NAMALWA (cell line): ENCODE measurements around the gene JPH2.

Experiments used
- DNase-seq: peaks from one replicate; pipeline ENCODE4 v3.0.0-alpha.2; 2015; ENCODE audit warnings: low spot score

The JPH2 gene

GRCh38 chr20:44125332-44126127, 61.5 kb downstream of the JPH2 start:
- no peak for DNase-seq

- DNase-seq = no peak
Measured at GRCh38 chr20:44123874-44124535, 63.0 kb downstream of the JPH2 start.

- no peak for DNase-seq
Measured at GRCh38 chr20:44123251-44123650, 63.7 kb downstream of the JPH2 start.

- no peak for DNase-seq
Measured at GRCh38 chr20:44120676-44121425, 66.1 kb downstream of the JPH2 start.

- no peak for DNase-seq
Measured at GRCh38 chr20:44118185-44119033, 68.6 kb downstream of the JPH2 start.

- no peak for DNase-seq
Measured at GRCh38 chr20:44117296-44118184, 69.4 kb downstream of the JPH2 start.

GRCh38 chr20:44115762-44116644, 71.0 kb downstream of the JPH2 start:
- DNase-seq = no peak

GRCh38 chr20:44115181-44115580, 71.8 kb downstream of the JPH2 start:
- no peak for DNase-seq

- no peak for DNase-seq
Measured at GRCh38 chr20:44113618-44114376, 73.2 kb downstream of the JPH2 start.

- no peak for DNase-seq
Measured at GRCh38 chr20:44112889-44113617, 73.9 kb downstream of the JPH2 start.

- DNase-seq = no peak
Measured at GRCh38 chr20:44112456-44112855, 74.5 kb downstream of the JPH2 start.

GRCh38 chr20:44111712-44112335, 75.2 kb downstream of the JPH2 start:
- DNase-seq = no peak

- DNase-seq = no peak
Measured at GRCh38 chr20:44110816-44111568, 76.0 kb downstream of the JPH2 start.

GRCh38 chr20:44109951-44110361, 77.0 kb downstream of the JPH2 start:
- no peak for DNase-seq

GRCh38 chr20:44106615-44107014, 80.4 kb downstream of the JPH2 start:
- no peak for DNase-seq

GRCh38 chr20:44104798-44105517, 82.0 kb downstream of the JPH2 start:
- no peak for DNase-seq

GRCh38 chr20:44102582-44102981, 84.4 kb downstream of the JPH2 start:
- no peak for DNase-seq
